Neural progenitor cell (in vitro differentiated cells): ENCODE measurements around the gene PNP.

ENCODE experiments used
- EZH2 ChIP-seq: fragments of 200-600 bp; sonication (generic); IDR thresholded peaks from 2 replicates; pipeline ENCODE4 v1.6.1; 2017; ENCODE audit warnings: antibody characterized with exemption, mild to moderate bottlenecking, moderate library complexity
- EZH2phosphoT487 ChIP-seq: fragments of 200-600 bp; sonication (generic); IDR thresholded peaks from 2 replicates; pipeline ENCODE4 v1.6.1; 2017; ENCODE audit warnings: antibody characterized with exemption
- TF ChIP-seq, protein P1 (sequence below): fragments of 200-600 bp; sonication (generic); IDR thresholded peaks from 2 replicates; pipeline ENCODE4 v1.5.1; 2017; ENCODE audit warnings: antibody characterized with exemption, mild to moderate bottlenecking

- TF ChIP-seq, protein P1, sequence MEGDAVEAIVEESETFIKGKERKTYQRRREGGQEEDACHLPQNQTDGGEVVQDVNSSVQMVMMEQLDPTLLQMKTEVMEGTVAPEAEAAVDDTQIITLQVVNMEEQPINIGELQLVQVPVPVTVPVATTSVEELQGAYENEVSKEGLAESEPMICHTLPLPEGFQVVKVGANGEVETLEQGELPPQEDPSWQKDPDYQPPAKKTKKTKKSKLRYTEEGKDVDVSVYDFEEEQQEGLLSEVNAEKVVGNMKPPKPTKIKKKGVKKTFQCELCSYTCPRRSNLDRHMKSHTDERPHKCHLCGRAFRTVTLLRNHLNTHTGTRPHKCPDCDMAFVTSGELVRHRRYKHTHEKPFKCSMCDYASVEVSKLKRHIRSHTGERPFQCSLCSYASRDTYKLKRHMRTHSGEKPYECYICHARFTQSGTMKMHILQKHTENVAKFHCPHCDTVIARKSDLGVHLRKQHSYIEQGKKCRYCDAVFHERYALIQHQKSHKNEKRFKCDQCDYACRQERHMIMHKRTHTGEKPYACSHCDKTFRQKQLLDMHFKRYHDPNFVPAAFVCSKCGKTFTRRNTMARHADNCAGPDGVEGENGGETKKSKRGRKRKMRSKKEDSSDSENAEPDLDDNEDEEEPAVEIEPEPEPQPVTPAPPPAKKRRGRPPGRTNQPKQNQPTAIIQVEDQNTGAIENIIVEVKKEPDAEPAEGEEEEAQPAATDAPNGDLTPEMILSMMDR: no peak
- TF ChIP-seq EZH2 (no peak), EZH2phosphoT487 (no peak)
Measured at GRCh38 chr14:20428802-20429201, 40.4 kb upstream of the PNP start.
